ENCODE measurements around the gene ANAPC15. TPM values are rescaled to one million over a fixed set of nuclear protein-coding genes. Genes with fewer than 3 reads are reported as not detected.
A peak's percentile ranks its signal among the peaks of the same experiment; 100 is the strongest.

ANAPC15 gene
- total and polyA plus RNA-seq, 2 of the 4 experiments (the other 2 are of a cell fraction): 66.3 to 84.2 TPM

- H2BK5ac ChIP-seq (ENCODE audit: low read depth, low read length, poor library complexity, severe bottlenecking): no peak overlapping the region
- no peak overlapping the region for H2AFZ ChIP-seq (replicated peaks; ENCODE audit: low read length, poor library complexity)
- ATAC-seq (ENCODE audit: low read depth) (no peak), DNase-seq (no peak)
- no peak overlapping the region for H3K18ac ChIP-seq (ENCODE audit: low read depth, low read length)
- H3K14ac ChIP-seq (replicated peaks; ENCODE audit: low read depth, low read length): no peak overlapping the region
- H3K27ac ChIP-seq (ENCODE audit: insufficient read depth, low read length): no peak overlapping the region
- H2AK5ac ChIP-seq (ENCODE audit: low read depth, low read length): no peak overlapping the region
- BruUV-seq (replicated peaks): no TSS peak
- no peaks in the 10 kb centered on the region for H3K27me3 ChIP-seq (ENCODE audit: control insufficient read depth, insufficient read depth, low read length)
- H4K20me1 ChIP-seq (ENCODE audit: insufficient read depth, low read length): no peaks in the 10 kb centered on the region
- in situ Hi-C loops (cut with MboI; ENCODE audit: low sequenced_read_pairs): no loop called here
- no peak overlapping the region; the same call in 1 of the 2 replicates for H4K91ac ChIP-seq (ENCODE audit: insufficient read depth, low read depth, low read length)
- no peaks in the 10 kb centered on the region for H3K9me3 ChIP-seq (ENCODE audit: control insufficient read depth, insufficient read depth, low read length)
- no peak overlapping the region for H3K56ac ChIP-seq (ENCODE audit: extremely low read depth, insufficient read depth, low read length)
- no peak overlapping the region for H3K23ac ChIP-seq (ENCODE audit: low read depth, low read length)
- H2BK20ac ChIP-seq (ENCODE audit: low read depth, low read length): no peak overlapping the region
- H3K4me3 ChIP-seq (ENCODE audit: insufficient read depth, low read depth, low read length): no peak overlapping the region
- no peak overlapping the region for H2BK120ac ChIP-seq (ENCODE audit: low read depth, low read length)
- H2AK9ac ChIP-seq (replicated peaks; ENCODE audit: low read depth, low read length, poor library complexity): no peak overlapping the region
- no peak overlapping the region for H4K8ac ChIP-seq (ENCODE audit: low read depth in 2 of 2, low read length in 2 of 2)
- intact Hi-C loops (cut with micrococcal nuclease): no loop called here
- TF ChIP-seq CEBPB (IDR thresholded peaks at IDR 0.05; ENCODE audit: low read depth, low read length) (0 out of 2 replicates have a peak, but pooled peaks have one; percentile 22), ELK1 (IDR thresholded peaks at IDR 0.05; ENCODE audit: borderline replicate concordance, low read depth, low read length) (no peak), RFX5 (IDR thresholded peaks at IDR 0.05; ENCODE audit: low read depth, low read length) (no peak), MAZ (IDR thresholded peaks at IDR 0.05; ENCODE audit: borderline replicate concordance, low read depth, low read length) (no peak), USF2 (IDR thresholded peaks at IDR 0.05; ENCODE audit: low read depth, low read length) (no peak)
- H3K4me2 ChIP-seq (ENCODE audit: low read depth, low read length): no peak overlapping the region
- peaks cover 11 to 27% of the 10 kb centered on the region in 2 experiments; a peak in 3 of 4 replicates for H3K79me1 ChIP-seq (ENCODE audit: low read depth in 1 of 2, low read length in 2 of 2)
- no peaks in the 10 kb centered on the region; the same call in 1 of the 2 replicates for H3K9me1 ChIP-seq (ENCODE audit: insufficient read depth, low read length)
- no peak overlapping the region for H2BK15ac ChIP-seq (ENCODE audit: low read depth, low read length)
- peaks cover 9% of the 10 kb centered on the region for H3K36me3 ChIP-seq (ENCODE audit: control insufficient read depth, insufficient read depth, low read length)
- dilution Hi-C loops (cut with HindIII; ENCODE audit: low sequenced_read_pairs, unreplicated experiment): no loop called here
- ChIA-PET POLR2A (ENCODE audit: unreplicated experiment) (no interaction called here), CTCF (no interaction called here)
- H3K9ac ChIP-seq (ENCODE audit: low read depth, low read length): no peak overlapping the region
- 82% methylated on average over 2 of the region's 4 CpGs; no CpG with 5 or more reads in 1 of the 2 experiments for WGBS, 2 experiments (ENCODE audit: extremely low coverage in 2 of 2, insufficient read length in 1 of 2)
- H4K5ac ChIP-seq (ENCODE audit: low read depth, low read length): no peak overlapping the region
- H3K4ac ChIP-seq (ENCODE audit: low read depth, low read length): no peak overlapping the region
- H3K4me1 ChIP-seq (ENCODE audit: control insufficient read depth, insufficient read depth, low read length): no peaks in the 10 kb centered on the region
These were observed 24.3 kb downstream of the ANAPC15 start for GRCh38 chr11:72088076-72088808.
